GM18951 (cell line): ENCODE results near the gene DNM1L.

ENCODE experiments used
- POLR2A ChIP-seq: IDR thresholded peaks from 4 replicates; pipeline ENCODE4 v1.6.1; 2011; ENCODE audit warnings: mild to moderate bottlenecking; ENCODE audit not compliant: insufficient read length, insufficient read depth; ENCODE audit errors: extremely low read depth
- in situ Hi-C: fragments of 300-500 bp; cut with MboI; formaldehyde crosslinking; loops from one replicate; pipeline ENCODE4 v1.12.0; 2022; ENCODE audit warnings: low sequenced_read_pairs, mixed read lengths, inconsistent platforms; ENCODE audit not compliant: unreplicated experiment

The DNM1L gene

GRCh38 chr12:32783029-32783428 lies 103.9 kb downstream of the DNM1L start:
- TF ChIP-seq POLR2A = no peak
- in situ Hi-C loops = no loop called here

- in situ Hi-C loops = no loop called here
- no peak for TF ChIP-seq POLR2A
Measured at GRCh38 chr12:32785557-32785956, 106.5 kb downstream of the DNM1L start.

GRCh38 chr12:32788405-32788804 lies 109.3 kb downstream of the DNM1L start:
- in situ Hi-C loops = no loop called here
- no peak for TF ChIP-seq POLR2A

- in situ Hi-C loops = no loop called here
- TF ChIP-seq POLR2A = no peak
Measured at GRCh38 chr12:32789446-32789845, 110.3 kb downstream of the DNM1L start.

GRCh38 chr12:32789916-32790315 lies 110.8 kb downstream of the DNM1L start:
- in situ Hi-C loops = no loop called here
- TF ChIP-seq POLR2A = no peak

- no peak for TF ChIP-seq POLR2A
- in situ Hi-C loops = no loop called here
Measured at GRCh38 chr12:32794281-32794680, 115.2 kb downstream of the DNM1L start.
